Body of pancreas (tissue), 4 donors: Measurements from ENCODE around the gene RAB1B.

Experiments used
- POLR2A ChIP-seq, 3 donors: fragments of 450-650 bp; IDR thresholded peaks; one replicate each; pipeline ENCODE4 v1.6.1; 2016; ENCODE audit warnings: antibody characterized with exemption in 3 of 3, mild to moderate bottlenecking in 2 of 3
- TF ChIP-seq, protein P1 (sequence below), 7 experiments: fragments of 450-650 bp in 4 of 7; fragments of 200-600 bp in 3 of 7; sonication (generic) in 3 of 7; IDR thresholded peaks; one replicate each; pipeline ENCODE4 v1.5.1; 2016 to 2019; ENCODE audit warnings: antibody characterized with exemption in 7 of 7

DNA sequence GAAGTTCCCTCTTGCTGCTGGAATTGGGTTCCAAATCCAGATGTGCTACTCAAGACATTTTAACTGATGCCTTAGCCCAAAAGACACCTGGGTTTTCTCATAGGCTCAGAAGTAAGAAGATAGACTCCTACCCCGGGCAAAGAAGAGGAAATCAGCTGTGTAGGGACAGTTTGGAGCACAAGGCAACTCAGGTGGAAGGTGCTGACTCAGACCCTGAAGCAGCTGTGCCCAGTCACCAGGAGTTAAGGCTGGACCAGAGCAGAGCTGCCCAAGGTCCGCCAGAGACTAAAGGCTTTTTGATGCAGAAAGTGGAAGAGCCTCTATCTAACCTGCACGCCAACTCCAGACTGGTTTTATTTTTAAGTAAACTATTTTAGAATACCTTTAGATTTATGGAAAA, 20.6 kb upstream of the RAB1B start:
- TF ChIP-seq, protein P1, sequence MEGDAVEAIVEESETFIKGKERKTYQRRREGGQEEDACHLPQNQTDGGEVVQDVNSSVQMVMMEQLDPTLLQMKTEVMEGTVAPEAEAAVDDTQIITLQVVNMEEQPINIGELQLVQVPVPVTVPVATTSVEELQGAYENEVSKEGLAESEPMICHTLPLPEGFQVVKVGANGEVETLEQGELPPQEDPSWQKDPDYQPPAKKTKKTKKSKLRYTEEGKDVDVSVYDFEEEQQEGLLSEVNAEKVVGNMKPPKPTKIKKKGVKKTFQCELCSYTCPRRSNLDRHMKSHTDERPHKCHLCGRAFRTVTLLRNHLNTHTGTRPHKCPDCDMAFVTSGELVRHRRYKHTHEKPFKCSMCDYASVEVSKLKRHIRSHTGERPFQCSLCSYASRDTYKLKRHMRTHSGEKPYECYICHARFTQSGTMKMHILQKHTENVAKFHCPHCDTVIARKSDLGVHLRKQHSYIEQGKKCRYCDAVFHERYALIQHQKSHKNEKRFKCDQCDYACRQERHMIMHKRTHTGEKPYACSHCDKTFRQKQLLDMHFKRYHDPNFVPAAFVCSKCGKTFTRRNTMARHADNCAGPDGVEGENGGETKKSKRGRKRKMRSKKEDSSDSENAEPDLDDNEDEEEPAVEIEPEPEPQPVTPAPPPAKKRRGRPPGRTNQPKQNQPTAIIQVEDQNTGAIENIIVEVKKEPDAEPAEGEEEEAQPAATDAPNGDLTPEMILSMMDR (IDR thresholded peaks at IDR 0.05): no peak
- TF ChIP-seq POLR2A (IDR thresholded peaks at IDR 0.05): no peak
